Measurements from ENCODE around the gene BMI1. TPM values are rescaled to one million over a fixed set of nuclear protein-coding genes. Genes with fewer than 3 reads are reported as not detected.

The BMI1 gene
- total and polyA plus RNA-seq, 2 experiments from 2014 or later, result 25.5 to 59.8 TPM

GRCh38 chr10:22333975-22334282 is 13.0 kb downstream of the BMI1 start:
- H3K4me3 ChIP-seq, result peak overlapping the region; percentile 9
- no peak for DNase-seq (ENCODE audit: low spot score)
- H3K79me2 ChIP-seq, result no peaks in the 10 kb centered on the region
- H3K27me3 ChIP-seq, result peaks cover 77% of the 10 kb centered on the region
- peaks cover 26% of the 10 kb centered on the region for H3K4me1 ChIP-seq (ENCODE audit: insufficient read depth)
- no peaks in the 10 kb centered on the region for H3K36me3 ChIP-seq (replicated peaks; ENCODE audit: insufficient read depth, low read depth)
- WGBS (ENCODE audit: low lambda C conversion rate, missing lambda C conversion rate), result 19% methylated on average over 16 of the region's 16 CpGs
- H4K20me1 ChIP-seq (ENCODE audit: insufficient read depth, poor library complexity, severe bottlenecking), result no peaks in the 10 kb centered on the region
- no peaks in the 10 kb centered on the region for H3K9me3 ChIP-seq (ENCODE audit: low read depth)
- H2AFZ ChIP-seq, result peak overlapping the region; percentile 85
- no peaks in the 10 kb centered on the region for H3K9me2 ChIP-seq (replicated peaks; ENCODE audit: insufficient read depth)
- H3K4me2 ChIP-seq, result peak overlapping the region; percentile 91
- no peak overlapping the region for H3K27ac ChIP-seq
- TF ChIP-seq EZH2 (IDR thresholded peaks at IDR 0.05; ENCODE audit: borderline replicate concordance), result no peak
- no peak for TF ChIP-seq CTCF (IDR thresholded peaks at IDR 0.05; ENCODE audit: poor library complexity)
- TF ChIP-seq EZH2phosphoT487 (IDR thresholded peaks at IDR 0.05; ENCODE audit: low read depth, severe bottlenecking, unreplicated experiment), result no peak

GRCh38 chr10:22334414-22335172 is 13.7 kb downstream of the BMI1 start:
- WGBS (ENCODE audit: low lambda C conversion rate, missing lambda C conversion rate), result 3% methylated on average over 72 of the region's 73 CpGs
- Histone ChIP-seq H3K36me3 (replicated peaks; ENCODE audit: insufficient read depth, low read depth) (no peaks in the 10 kb centered on the region), H3K4me3 (peak overlapping the region; percentile 38), H4K20me1 (ENCODE audit: insufficient read depth, poor library complexity, severe bottlenecking) (no peaks in the 10 kb centered on the region), H3K9me2 (replicated peaks; ENCODE audit: insufficient read depth) (no peaks in the 10 kb centered on the region), H3K9me3 (ENCODE audit: low read depth) (no peaks in the 10 kb centered on the region), H3K27me3 (peaks cover 84% of the 10 kb centered on the region), H3K79me2 (no peaks in the 10 kb centered on the region), H2AFZ (peak overlapping the region; percentile 85), H3K4me1 (ENCODE audit: insufficient read depth) (peaks cover 26% of the 10 kb centered on the region), H3K4me2 (peak overlapping the region; percentile 91), H3K27ac (no peak overlapping the region)
- peak; percentile 66 for DNase-seq (ENCODE audit: low spot score)
- TF ChIP-seq EZH2 (IDR thresholded peaks at IDR 0.05; ENCODE audit: borderline replicate concordance) (peak; percentile 28), EZH2phosphoT487 (IDR thresholded peaks at IDR 0.05; ENCODE audit: low read depth, severe bottlenecking, unreplicated experiment) (peak; percentile 21), CTCF (IDR thresholded peaks at IDR 0.05; ENCODE audit: poor library complexity) (no peak)

- 4% methylated on average over 71 of the region's 71 CpGs for WGBS (ENCODE audit: low lambda C conversion rate, missing lambda C conversion rate)
- peak; percentile 72 for DNase-seq (ENCODE audit: low spot score)
- peak overlapping the region; percentile 85 for H2AFZ ChIP-seq
Observed at GRCh38 chr10:22335173-22335933, 14.5 kb downstream of the BMI1 start.

More at GRCh38 chr10:22335173-22335933, 14.5 kb downstream of the BMI1 start:
- Histone ChIP-seq H3K9me3 (ENCODE audit: low read depth) (no peaks in the 10 kb centered on the region), H3K79me2 (no peaks in the 10 kb centered on the region), H3K27me3 (peaks cover 84% of the 10 kb centered on the region), H3K9me2 (replicated peaks; ENCODE audit: insufficient read depth) (no peaks in the 10 kb centered on the region), H3K27ac (no peak overlapping the region), H3K36me3 (replicated peaks; ENCODE audit: insufficient read depth, low read depth) (no peaks in the 10 kb centered on the region), H4K20me1 (ENCODE audit: insufficient read depth, poor library complexity, severe bottlenecking) (no peaks in the 10 kb centered on the region), H3K4me3 (peak overlapping the region; percentile 38), H3K4me1 (ENCODE audit: insufficient read depth) (peaks cover 30% of the 10 kb centered on the region), H3K4me2 (peak overlapping the region; percentile 91)
- TF ChIP-seq EZH2 (IDR thresholded peaks at IDR 0.05; ENCODE audit: borderline replicate concordance) (peak; percentile 67), EZH2phosphoT487 (IDR thresholded peaks at IDR 0.05; ENCODE audit: low read depth, severe bottlenecking, unreplicated experiment) (peak; percentile 32), CTCF (IDR thresholded peaks at IDR 0.05; ENCODE audit: poor library complexity) (no peak)
